HG02852 (cell line): ENCODE measurements around the gene CCL1.
"Not testable (repeated sequence)": the region's sequence is repeated elsewhere in the genome, so short reads cannot be mapped to it uniquely, and the experiment has no call there.

Experiments used
- ATAC-seq: cut with Tn5 transposase; IDR thresholded peaks from one replicate; pipeline ENCODE4 v1.9.1; 2021; ENCODE audit warnings: mild to moderate bottlenecking, moderate library complexity; ENCODE audit not compliant: unreplicated experiment

CCL1 gene

DNA sequence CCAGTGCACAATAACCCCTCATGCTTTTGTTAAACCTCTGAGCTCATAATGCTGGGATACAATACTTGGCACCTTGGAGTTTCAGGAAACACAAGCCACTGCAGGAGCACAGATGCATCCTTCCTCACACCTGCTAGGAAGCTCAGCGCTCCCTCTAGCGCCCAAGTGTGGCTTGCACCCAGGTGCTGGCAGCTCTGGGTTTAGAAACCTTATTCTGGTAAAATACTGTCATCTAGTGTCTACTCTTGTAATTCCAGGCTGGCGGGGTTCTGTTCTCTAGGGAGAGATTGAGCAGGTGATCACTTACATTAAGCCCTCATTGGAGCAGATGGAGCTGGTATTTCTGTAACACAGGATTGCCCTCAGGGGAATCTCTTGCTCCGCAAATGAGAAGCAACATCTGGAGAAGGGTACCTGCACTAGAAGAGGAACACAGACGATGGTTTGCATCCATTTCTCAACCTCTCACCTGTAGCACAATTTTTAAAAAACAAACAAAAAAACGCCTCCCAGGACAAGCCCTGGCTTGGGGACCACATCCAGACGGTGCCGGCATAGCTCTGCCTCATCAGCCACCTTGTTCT lies 1.5 kb downstream of the CCL1 start:
- no peak for ATAC-seq

DNA sequence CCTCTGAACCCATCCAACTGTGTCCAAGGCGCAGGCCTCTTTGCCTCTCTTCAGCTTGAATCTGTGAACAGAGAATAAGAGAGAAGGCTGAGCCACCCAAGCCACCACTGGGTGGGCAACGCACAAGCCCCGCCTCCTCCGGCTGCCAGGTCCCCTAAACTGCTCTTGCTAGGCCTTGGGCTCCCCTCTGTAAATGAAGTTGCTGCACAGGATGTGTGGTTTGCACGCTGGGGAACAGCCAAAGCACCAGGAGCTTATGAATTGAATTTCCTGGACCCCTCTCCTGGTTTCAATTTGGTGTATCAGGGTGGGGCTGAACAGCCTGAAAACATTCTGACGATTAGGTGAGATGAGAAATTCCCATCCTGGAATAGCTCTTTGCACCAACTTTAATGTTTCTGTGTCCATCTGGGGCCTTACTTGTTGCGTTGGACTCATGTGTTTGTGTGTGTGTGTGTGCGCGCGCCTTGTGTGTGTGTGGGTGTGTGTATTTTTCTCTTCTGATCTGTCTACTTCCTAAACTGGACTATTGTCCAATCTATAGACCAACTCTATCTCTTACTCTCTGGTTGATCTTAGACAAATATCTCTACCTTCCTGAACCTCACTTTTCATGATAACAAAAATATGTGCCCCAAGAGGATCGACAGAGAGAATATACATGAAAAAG lies 2.3 kb downstream of the CCL1 start:
- ATAC-seq = no peak

DNA sequence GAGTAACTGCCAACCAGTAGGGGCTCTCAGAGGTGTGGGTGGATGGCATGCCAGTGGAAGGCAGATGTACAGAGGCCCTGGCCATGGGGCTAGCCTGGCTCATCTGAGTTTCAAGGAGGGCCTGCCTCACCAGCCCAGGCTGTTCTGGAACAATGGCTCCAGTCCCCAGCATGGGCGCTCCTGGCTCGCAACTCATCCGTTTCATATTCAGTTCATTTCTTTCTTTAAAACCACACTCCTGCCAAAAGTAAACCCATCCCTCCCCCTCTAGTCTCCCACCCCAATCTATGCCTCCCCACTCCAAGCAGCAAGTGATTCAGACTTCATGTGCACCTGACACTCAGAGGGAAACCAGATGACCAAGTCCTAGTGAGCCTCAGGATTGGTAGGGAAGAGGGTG lies 4.4 kb downstream of the CCL1 start:
- ATAC-seq = no peak

DNA sequence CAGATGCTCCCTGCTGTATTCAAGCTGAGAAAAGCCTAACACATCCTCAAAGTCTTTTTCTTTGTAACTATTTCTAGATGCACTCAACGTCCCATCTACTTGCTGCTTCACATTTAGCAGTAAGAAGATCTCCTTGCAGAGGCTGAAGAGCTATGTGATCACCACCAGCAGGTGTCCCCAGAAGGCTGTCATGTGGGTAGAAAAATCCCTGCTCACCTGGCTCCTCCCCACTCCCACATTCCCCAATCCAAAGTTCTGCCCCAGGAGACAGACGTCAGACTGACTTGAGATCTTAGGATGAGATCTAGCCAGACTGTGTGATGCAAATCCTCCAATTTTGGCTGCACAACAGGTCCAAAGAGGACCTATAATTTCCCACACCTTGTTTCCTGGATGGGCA lies 5.6 kb downstream of the CCL1 start:
- ATAC-seq = no peak

GRCh38 chr17:34356194-34356593 lies 6.8 kb downstream of the CCL1 start, which contains the start of gene CCL13:
Gene CCL13, plus strand, starts transcription at chr17:34356480. Its CDS starts 47 bp downstream, at chr17:34356527.
- ATAC-seq = no peak

DNA sequence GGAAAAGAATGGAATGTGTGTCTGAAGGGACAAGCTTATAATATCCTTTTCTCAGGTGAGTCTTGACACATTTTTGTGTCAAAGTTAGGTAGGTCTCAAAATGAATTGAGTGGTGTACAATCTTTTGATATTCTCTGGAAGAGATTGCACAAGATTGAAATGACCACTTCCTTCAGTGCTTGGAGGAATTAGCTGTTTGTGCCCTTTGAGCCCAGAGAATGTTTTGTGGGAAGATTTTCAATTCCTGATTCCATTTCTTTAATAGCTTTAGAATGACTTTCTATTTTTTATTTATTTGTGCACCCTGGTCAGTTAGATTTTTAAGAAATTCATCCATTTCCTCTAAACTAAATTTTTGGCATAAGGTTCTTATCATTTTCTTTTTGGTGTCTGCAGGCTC lies 8.4 kb downstream of the CCL1 start:
- no peak for ATAC-seq

GRCh38 chr17:34352191-34352590 lies 10.8 kb downstream of the CCL1 start:
- no peak for ATAC-seq

GRCh38 chr17:34351096-34351495 lies 11.9 kb downstream of the CCL1 start:
- ATAC-seq = no peak

DNA sequence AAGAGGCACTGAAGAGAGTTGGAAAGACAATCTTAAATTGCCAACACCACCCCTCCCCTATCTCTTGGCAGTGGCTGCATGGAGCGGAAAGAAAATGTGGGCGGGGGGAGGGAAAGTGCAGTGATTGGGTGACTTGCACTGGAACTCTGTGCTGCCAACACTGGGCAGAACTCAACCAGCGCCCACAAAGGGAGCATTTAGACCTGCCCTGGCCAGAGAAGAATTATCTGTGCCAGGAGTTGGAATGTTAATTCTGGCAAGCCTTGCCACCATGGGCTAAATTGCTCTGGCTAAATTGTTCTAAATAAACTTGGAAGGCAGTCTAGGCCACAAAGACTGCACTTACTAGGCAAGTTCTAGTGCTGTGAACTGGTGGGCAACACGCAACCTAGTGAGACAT lies 13.3 kb downstream of the CCL1 start:
- no peak for ATAC-seq

DNA sequence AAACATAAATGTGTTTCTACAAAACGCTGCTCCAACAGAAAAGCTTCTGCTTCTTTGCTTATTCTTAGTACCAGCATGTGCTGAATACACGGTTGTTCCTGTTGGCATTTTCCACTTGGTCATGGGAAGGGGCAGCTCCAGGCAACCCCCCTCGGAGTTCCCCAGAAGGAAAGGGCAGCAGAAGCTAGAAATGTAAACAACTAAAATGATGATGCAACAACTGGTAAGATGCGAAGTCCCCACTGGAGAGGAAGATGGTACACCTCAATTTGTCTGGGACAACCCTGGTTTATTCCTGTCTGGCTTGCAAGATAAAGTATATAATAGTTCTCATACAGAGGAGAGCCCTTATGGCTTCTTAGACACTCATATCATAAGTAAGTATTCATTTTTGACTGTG lies 16.0 kb downstream of the CCL1 start:
- ATAC-seq = no peak

- no peak for ATAC-seq
These were observed 21.1 kb downstream of the CCL1 start for GRCh38 chr17:34341916-34342315.

DNA sequence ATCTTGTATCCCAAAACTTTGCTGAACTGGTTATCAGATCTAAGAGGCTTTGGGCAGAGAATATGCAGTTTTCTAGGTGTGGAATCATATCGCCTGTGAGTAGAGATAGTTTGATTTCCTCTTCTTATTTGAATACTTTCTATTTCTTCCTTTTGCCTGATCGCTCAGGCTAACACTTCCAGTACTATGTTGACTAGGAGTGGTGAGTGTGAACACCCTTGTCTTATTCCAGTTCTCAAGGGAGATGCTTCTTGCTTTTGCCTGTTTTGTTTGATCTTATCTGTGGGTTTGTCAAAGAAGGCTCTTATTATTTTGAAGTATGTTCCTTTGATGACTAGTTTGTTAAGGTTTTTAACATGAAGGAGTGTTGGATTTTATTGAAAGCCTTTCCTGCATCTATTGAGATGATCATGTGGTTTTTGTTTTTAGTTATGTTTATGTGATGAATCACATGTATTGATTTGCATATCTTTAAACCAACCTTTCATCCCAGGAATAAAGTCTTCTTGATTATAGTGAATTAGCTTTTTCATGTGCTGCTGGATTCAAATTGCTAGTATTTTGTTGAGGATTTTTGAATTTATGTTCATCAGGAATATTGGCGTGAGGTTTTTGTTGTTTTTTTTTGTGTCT lies 23.8 kb downstream of the CCL1 start:
- ATAC-seq = no peak

GRCh38 chr17:34337701-34338100 lies 25.3 kb downstream of the CCL1 start:
- no peak for ATAC-seq

DNA sequence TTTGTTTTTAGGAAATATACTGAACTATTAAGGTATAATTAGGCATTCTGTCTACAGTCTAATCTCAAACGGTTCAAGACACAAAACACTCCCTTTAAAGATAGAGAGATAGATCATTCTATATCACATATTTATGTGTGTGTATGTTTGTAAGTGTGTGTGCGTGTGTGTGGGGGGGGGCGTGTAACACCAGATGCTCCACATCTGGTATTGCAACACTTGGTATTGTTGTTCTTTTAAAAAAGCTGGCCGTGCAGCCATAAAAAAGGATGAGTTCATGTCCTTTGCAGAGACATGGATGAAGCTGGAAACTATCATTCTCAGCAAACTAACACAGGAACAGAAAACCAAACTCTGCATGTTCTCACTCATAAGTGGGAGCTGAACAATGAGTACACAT lies 35.5 kb downstream of the CCL1 start:
- ATAC-seq = not testable (repeated sequence)

- no peak for ATAC-seq
These were observed 41.1 kb downstream of the CCL1 start for GRCh38 chr17:34321964-34322363.

GRCh38 chr17:34319039-34319483 lies 44.0 kb downstream of the CCL1 start, which contains the start of gene CCL8:
Gene CCL8, plus strand, starts transcription at chr17:34319435. Its CDS starts 67 bp downstream, at chr17:34319502.
- ATAC-seq = no peak

DNA sequence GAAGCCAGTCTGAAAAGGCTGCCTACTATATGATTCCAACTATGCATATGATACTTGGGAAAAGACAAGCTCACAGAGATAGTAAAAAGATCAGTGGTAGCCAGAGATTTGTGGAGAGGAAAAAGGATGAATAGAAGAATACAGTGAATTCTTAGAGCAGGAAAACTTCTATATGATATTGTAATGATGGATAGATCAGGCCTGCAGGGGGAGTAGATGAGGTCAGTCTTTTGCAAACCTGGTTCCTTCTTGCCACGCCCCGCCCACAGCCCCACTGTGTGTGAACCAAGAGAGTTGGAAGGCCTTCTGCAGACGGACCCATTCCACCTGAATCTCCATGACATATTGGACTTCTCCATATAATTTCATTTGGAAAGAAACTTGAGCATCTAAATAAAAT lies 44.6 kb downstream of the CCL1 start:
- no peak for ATAC-seq

DNA sequence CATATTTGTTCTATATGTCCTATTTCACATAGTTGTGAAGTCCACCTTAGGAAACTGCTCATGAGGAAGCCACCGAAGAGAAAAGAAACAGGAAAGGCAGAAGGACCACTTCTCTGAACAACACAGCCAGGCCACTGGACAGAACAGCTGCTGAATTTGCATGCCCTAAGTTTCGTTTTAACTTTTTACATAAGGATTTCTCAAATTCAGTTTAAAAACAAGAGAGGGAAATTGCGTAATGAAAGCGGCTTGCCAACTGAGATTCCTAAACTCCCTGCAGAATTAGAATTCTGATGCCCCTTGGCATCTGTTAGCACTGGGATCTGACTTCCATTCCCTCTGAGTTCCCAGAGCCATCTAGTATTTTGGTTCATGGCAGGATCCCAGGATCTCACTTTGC lies 48.8 kb downstream of the CCL1 start:
- no peak for ATAC-seq

- ATAC-seq = no peak
These were observed 49.9 kb downstream of the CCL1 start for GRCh38 chr17:34313164-34313563.

DNA sequence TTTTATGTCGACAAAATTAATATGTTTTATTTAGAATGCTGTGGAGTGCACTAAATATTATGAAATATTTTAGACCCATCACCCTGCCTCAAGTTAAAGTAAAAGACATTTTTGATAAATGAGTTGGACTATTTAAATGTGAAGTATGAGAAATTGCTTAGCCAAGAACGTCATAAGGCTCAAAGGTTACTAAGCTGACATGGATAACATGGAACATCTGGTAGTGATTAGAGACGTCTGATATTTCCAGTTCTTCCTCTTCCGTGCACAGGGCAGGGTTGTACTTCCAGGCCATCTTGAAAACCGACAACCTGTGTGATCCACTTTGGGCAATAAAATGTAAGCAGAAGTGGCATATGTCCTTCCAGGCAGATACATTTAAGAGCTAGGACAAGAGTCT lies 51.0 kb downstream of the CCL1 start:
- ATAC-seq = no peak

GRCh38 chr17:34311291-34311690 lies 51.7 kb downstream of the CCL1 start:
- no peak for ATAC-seq
